Smooth muscle cell (in vitro differentiated cells): Measurements from ENCODE around the gene PABPN1L. TPM values are rescaled to one million over a fixed set of nuclear protein-coding genes. Genes with fewer than 3 reads are reported as not detected.

Experiments used
- DNase-seq: peaks from one replicate; lab custom pipeline; 2025; ENCODE audit not compliant: unreplicated experiment; lab: John Stamatoyannopoulos, UW
- H2AFZ ChIP-seq: fragments of 200-600 bp; sonication (generic); 2 replicates; pipeline ENCODE4 v1.6.0; 2016; ENCODE audit warnings: antibody characterized with exemption, low read depth, mild to moderate bottlenecking
- H3F3A ChIP-seq: fragments of 200-600 bp; sonication (generic); 2 replicates; pipeline ENCODE4 v1.6.0; 2017; ENCODE audit warnings: antibody characterized with exemption, low read depth
- H3K27ac ChIP-seq: fragments of 200-600 bp; sonication (generic); 2 replicates; pipeline ENCODE4 v1.5.1; 2016; ENCODE audit warnings: low read depth, mild to moderate bottlenecking
- H3K27me3 ChIP-seq: fragments of 200-600 bp; sonication (generic); 2 replicates; pipeline ENCODE4 v1.6.1; 2016; ENCODE audit warnings: low read depth, mild to moderate bottlenecking
- H3K36me3 ChIP-seq: fragments of 200-600 bp; sonication (generic); 2 replicates; pipeline ENCODE4 v1.5.1; 2016; ENCODE audit warnings: low read depth
- H3K4me1 ChIP-seq: fragments of 200-600 bp; sonication (generic); 2 replicates; pipeline ENCODE4 v1.5.1; 2016; ENCODE audit warnings: low read depth
- H3K4me2 ChIP-seq: fragments of 200-600 bp; sonication (generic); 2 replicates; pipeline ENCODE4 v1.6.0; 2016; ENCODE audit warnings: mild to moderate bottlenecking
- H3K4me3 ChIP-seq: fragments of 200-600 bp; sonication (generic); 2 replicates; pipeline ENCODE4 v1.5.1; 2016; ENCODE audit warnings: mild to moderate bottlenecking
- H3K79me2 ChIP-seq: fragments of 200-600 bp; sonication (generic); 2 replicates; pipeline ENCODE4 v1.6.0; 2016; ENCODE audit warnings: low read depth, mild to moderate bottlenecking
- H3K9ac ChIP-seq: fragments of 200-600 bp; sonication (generic); 2 replicates; pipeline ENCODE4 v1.6.0; 2016; ENCODE audit warnings: low read depth
- H3K9me3 ChIP-seq: fragments of 200-600 bp; sonication (generic); replicated peaks from 2 replicates; pipeline ENCODE4 v1.5.1; 2016; ENCODE audit warnings: low read depth
- H4K20me1 ChIP-seq: fragments of 200-600 bp; sonication (generic); 2 replicates; pipeline ENCODE4 v1.6.0; 2016; ENCODE audit warnings: low read depth
- CTCF ChIP-seq: fragments of 200-600 bp; sonication (generic); IDR thresholded peaks from 2 replicates; pipeline ENCODE4 v1.5.1; 2017; ENCODE audit warnings: borderline replicate concordance, mild to moderate bottlenecking, antibody characterized with exemption; ENCODE audit not compliant: insufficient read depth, poor library complexity, severe bottlenecking
- WGBS: methylation state at CpG from one replicate; pipeline ENCODE4 v1.1.7; 2016; ENCODE audit warnings: low lambda C conversion rate; 5-methylcytosine and 5-hydroxymethylcytosine counted together
- polyA plus RNA-seq: library from polyadenylated mRNA; unstranded; fragments of >200 nt; fragmentation: Nextera tagmentation; extraction: Ambion mirVana; gene quantifications from 2 replicates; pipeline ENCODE4 v1.2.1, GENCODE V29; 2016
- total RNA-seq: library from RNA; depleted of rRNA; stranded (reverse); fragments of >200 nt; gene quantifications from 2 replicates; pipeline ENCODE4 v1.2.3, GENCODE V29; 2014

The PABPN1L gene
- total and polyA plus RNA-seq, 2 experiments from 2014 or later: not detected

GRCh38 chr16:88880226-88881006 is 14.0 kb upstream of the PABPN1L start:
- DNase-seq: no peak
- H3K4me3 ChIP-seq: no peak overlapping the region

GRCh38 chr16:88879788-88880055 is 13.3 kb upstream of the PABPN1L start:
- H3F3A ChIP-seq: no peaks in the 10 kb centered on the region
- no peak overlapping the region for H3K4me3 ChIP-seq
- H4K20me1 ChIP-seq: no peaks in the 10 kb centered on the region
- no peaks in the 10 kb centered on the region for H3K27me3 ChIP-seq
- no peaks in the 10 kb centered on the region for H3K9me3 ChIP-seq
- H3K79me2 ChIP-seq: no peaks in the 10 kb centered on the region
- no peaks in the 10 kb centered on the region for H3K36me3 ChIP-seq
- no peak overlapping the region for H2AFZ ChIP-seq
- H3K4me1 ChIP-seq: no peaks in the 10 kb centered on the region
- H3K4me2 ChIP-seq: no peak overlapping the region
- no peak for DNase-seq
- WGBS: 90% methylated on average over 6 of the region's 11 CpGs
- TF ChIP-seq CTCF: no peak
- no peak overlapping the region for H3K27ac ChIP-seq
- no peak overlapping the region for H3K9ac ChIP-seq

More at GRCh38 chr16:88880226-88881006, 14.0 kb upstream of the PABPN1L start:
- no peaks in the 10 kb centered on the region for H4K20me1 ChIP-seq
- H3K79me2 ChIP-seq: no peaks in the 10 kb centered on the region
- H3K4me1 ChIP-seq: no peaks in the 10 kb centered on the region
- no peak for TF ChIP-seq CTCF
- no peak overlapping the region for H2AFZ ChIP-seq
- H3K27me3 ChIP-seq: no peaks in the 10 kb centered on the region
- no peaks in the 10 kb centered on the region for H3K9me3 ChIP-seq
- H3K9ac ChIP-seq: no peak overlapping the region
- no peaks in the 10 kb centered on the region for H3K36me3 ChIP-seq
- no peak overlapping the region for H3K27ac ChIP-seq
- H3K4me2 ChIP-seq: no peak overlapping the region
- H3F3A ChIP-seq: no peaks in the 10 kb centered on the region
- WGBS: 91% methylated on average over 34 of the region's 36 CpGs

- TF ChIP-seq CTCF: no peak
- no peak overlapping the region for H3K27ac ChIP-seq
- no peaks in the 10 kb centered on the region for H3K27me3 ChIP-seq
- no peak overlapping the region for H3K9ac ChIP-seq
- H3K36me3 ChIP-seq: no peaks in the 10 kb centered on the region
- no peaks in the 10 kb centered on the region for H4K20me1 ChIP-seq
- no peak overlapping the region for H2AFZ ChIP-seq
- no peak overlapping the region for H3K4me3 ChIP-seq
- no peak overlapping the region for H3K4me2 ChIP-seq
- DNase-seq: no peak
- H3K9me3 ChIP-seq: no peaks in the 10 kb centered on the region
- no peaks in the 10 kb centered on the region for H3K4me1 ChIP-seq
- H3K79me2 ChIP-seq: no peaks in the 10 kb centered on the region
- 90% methylated on average over 35 of the region's 45 CpGs for WGBS
- no peaks in the 10 kb centered on the region for H3F3A ChIP-seq
These were observed 12.7 kb upstream of the PABPN1L start for GRCh38 chr16:88878967-88879787.
